ENCODE results near the gene SLC19A2. TPM values are rescaled to one million over a fixed set of nuclear protein-coding genes. Genes with fewer than 3 reads are reported as not detected.

Gene SLC19A2
- polyA plus RNA-seq, 3 donors, result 14.5 to 23.2 (median 19.5) TPM

DNA sequence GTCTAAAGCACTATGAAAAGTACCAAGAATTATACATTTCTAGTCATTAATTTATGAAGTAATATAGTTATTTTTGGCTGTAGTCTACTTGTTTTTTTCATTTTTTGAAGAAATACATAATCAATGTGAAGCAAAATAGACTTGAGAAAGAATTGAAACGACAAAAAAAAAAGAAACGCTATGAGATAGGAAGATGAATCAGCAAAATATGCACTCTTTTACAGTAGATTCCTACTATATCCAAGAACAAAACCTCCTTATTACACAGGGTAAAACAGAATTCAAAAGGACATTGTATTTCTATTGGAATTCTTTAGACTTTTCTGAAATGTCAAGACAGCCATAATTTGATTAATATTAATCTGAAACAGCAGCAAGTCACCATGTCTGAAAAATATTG lies 32.8 kb downstream of the SLC19A2 start:
- no peak for DNase-seq (ENCODE audit: extremely low read depth in 1 of 11, low read depth in 9 of 11, low spot score in 4 of 11)

DNA sequence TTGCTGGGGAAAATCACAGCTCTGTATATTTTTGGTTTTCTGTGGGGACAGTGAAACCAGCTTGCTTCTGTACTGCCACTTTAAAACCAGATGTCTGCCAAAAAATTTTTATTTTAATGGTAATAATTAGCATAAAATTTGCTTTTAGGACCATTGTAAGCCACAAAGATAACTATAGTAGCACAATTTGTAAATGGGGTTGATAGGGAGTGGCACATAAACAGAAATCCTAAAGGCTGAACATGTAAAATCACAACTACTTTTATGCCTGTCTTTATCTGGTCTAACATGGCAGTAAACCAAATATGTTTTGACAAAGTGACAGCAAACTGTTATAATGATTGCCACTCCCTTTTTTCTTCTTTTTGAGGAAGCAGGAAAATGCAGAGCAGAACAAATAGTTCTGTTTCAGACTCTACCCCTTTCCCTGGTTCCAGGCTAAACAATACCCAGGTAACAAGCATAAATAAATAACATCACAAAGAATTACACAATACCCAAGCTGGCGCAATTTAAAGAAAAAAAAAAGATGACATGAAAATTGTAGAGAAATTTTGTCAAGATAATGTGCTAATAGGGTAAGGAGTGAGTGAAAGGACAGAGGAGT lies 34.4 kb downstream of the SLC19A2 start:
- DNase-seq (ENCODE audit: extremely low read depth in 1 of 11, low read depth in 9 of 11, low spot score in 4 of 11), result no peak

DNA sequence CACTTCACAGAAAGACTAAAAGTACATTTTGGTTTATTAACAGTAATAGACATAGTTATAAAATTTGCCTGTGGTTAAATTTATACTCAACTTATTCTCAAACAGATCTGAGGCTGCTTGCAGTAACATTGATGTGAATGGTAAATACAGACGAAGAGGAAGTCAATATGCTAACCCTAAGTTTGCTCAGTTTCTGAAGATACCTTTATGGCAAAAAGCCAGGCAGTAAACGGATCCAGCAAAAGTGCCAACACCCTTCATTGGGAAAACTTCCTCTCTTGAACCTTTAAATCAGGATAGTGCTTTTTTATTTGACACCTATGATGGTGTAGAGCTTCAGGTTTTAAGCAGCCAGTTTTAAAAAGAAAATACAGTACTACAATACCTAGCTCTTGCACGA lies 41.8 kb downstream of the SLC19A2 start:
- no peak for DNase-seq (ENCODE audit: extremely low read depth in 1 of 11, low read depth in 9 of 11, low spot score in 4 of 11)

DNA sequence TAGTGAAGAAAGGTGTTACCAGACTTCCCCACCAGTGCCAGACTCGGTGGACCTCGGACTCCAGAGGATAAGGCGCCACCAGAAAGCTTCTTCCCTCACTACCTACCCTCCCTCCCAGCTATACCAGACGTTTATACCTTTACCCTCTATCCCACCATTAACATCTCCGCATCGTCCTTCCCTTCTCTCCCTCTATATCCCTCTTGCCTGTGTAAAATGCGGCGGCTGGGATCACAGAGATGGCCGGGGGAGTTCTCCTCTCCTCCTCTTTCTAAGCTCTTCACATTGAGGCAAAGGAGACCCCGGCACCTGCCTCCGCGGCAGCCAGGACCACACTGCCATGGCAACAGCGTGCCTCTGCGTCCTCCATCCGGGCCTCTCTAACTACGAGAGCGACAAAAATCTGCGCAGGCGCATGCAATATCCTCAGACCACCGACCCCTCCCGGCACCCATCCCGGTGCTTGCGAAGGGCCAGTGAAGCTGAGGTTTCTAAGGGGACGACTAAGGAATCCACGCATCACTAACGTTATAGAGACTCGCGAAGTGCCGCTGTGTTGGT lies 58.6 kb downstream of the SLC19A2 start, which contains the start of gene CCDC181:
Gene CCDC181, minus strand, starts transcription at position 394 of the 561 bp plus-strand sequence. CDS start 2,547 bp downstream, outside the sequence.
- peak; percentile 62 to 88 (median 80) for DNase-seq (ENCODE audit: extremely low read depth in 1 of 11, low read depth in 9 of 11, low spot score in 4 of 11)

GRCh38 chr1:169426174-169426705 lies 59.5 kb downstream of the SLC19A2 start:
- DNase-seq (ENCODE audit: extremely low read depth in 1 of 11, low read depth in 9 of 11, low spot score in 4 of 11), result no peak

DNA sequence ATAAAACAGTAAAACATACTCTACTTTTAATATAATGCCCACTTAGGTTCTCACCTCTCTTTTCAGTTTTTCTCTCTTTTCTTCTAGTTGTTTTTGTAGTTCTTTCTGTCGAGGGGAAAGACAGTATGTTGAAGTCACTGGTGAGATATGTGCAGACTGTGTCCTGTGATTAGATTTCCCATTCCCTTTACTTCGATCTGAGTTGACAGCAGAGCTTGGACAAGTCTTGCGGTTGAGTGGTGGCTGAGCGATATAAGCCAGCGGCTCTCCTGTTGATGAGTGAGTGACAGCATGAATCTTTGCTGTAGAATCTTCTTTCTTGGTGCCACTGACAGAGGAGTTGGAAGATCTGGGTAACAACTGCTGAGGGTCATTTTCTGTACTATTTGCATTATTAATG lies 64.4 kb downstream of the SLC19A2 start:
- DNase-seq (ENCODE audit: extremely low read depth in 1 of 11, low read depth in 9 of 11, low spot score in 4 of 11), result no peak

GRCh38 chr1:169414952-169415351 lies 70.8 kb downstream of the SLC19A2 start:
- DNase-seq (ENCODE audit: extremely low read depth in 1 of 11, low read depth in 9 of 11, low spot score in 4 of 11), result no peak

Other genes with a start within 250 kb of the SLC19A2 start
- 100 to 1,000 TPM in 2 of 3 donors, 10 to 100 TPM in 1; 97.5 to 124 (median 115) TPM for gene NME7, start 118.1 kb downstream of the SLC19A2 start, polyA plus RNA-seq (ENCODE audit: insufficient read length in 3 of 3)
- 10 to 100 TPM; 24.3 to 30.9 (median 28.1) TPM for gene BLZF1, start 117.7 kb downstream of the SLC19A2 start, polyA plus RNA-seq (ENCODE audit: insufficient read length in 3 of 3)
- 10 to 100 TPM in 1 of 3 donors, 1 to 10 TPM in 2; 9.3 to 10.6 (median 9.5) TPM for gene CCDC181, start 58.5 kb downstream of the SLC19A2 start, polyA plus RNA-seq (ENCODE audit: insufficient read length in 3 of 3)
- 1 to 10 TPM; 4.2 to 5.6 (median 5.2) TPM for gene F5, start 100.5 kb upstream of the SLC19A2 start, polyA plus RNA-seq (ENCODE audit: insufficient read length in 3 of 3)
- 1 to 10 TPM; 2.8 to 7.1 (median 4.1) TPM for gene SELP, start 144.2 kb upstream of the SLC19A2 start, polyA plus RNA-seq (ENCODE audit: insufficient read length in 3 of 3)
- gene SELL, start 225.7 kb upstream of the SLC19A2 start, polyA plus RNA-seq (ENCODE audit: insufficient read length in 3 of 3), result 1 to 10 TPM; 2.0 to 5.5 (median 3.5) TPM
- under 1 TPM; 0.36 to 0.59 (median 0.48) TPM for gene SELE, start 248.1 kb upstream of the SLC19A2 start, polyA plus RNA-seq (ENCODE audit: insufficient read length in 3 of 3)